GM04503 (cell line): ENCODE results near the gene ZMPSTE24.
"Not testable (repeated sequence)": the region's sequence is repeated elsewhere in the genome, so short reads cannot be mapped to it uniquely, and the experiment has no call there.

Experiments used
- DNase-seq: peaks from one replicate; pipeline ENCODE4 v3.0.0-alpha.2; 2012; ENCODE audit warnings: low read depth

The ZMPSTE24 gene

DNA sequence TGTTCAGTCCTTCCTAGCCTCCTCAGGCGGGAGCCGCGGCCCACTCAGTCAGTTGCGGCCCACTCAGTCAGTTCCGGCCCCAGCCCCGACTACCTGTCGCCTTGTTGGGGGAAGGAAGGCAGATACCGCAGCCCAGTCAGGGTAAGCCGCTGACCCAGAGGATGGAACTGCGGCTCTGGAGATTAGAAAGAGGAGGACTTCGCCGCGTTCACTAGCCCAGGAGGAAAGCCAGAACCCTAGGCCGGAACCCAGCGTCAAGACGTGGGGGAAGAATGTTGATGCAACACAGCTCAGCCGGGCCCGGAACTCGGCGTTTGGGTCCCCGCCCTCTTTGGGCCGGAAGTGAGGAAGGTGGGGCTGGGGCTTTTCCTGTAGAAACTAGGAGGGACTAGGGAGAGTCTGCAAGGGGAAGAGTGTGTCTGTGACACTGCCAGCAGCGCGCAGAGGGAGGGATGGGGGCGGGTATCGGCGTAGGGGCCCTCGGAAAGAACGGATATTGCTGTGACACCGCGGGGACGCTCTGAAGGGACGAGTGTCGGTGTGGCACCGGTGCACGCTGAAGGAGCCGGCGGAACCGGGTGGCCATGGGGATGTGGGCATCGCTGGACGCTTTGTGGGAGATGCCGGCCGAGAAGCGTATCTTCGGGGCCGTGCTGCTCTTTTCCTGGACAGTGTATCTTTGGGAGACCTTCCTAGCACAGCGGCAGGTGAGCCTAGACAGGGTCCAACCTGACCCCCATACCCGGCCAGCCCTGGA is at the start of gene ZMPSTE24:
Gene ZMPSTE24 (plus strand): TSS at position 549 of the 757 bp plus-strand sequence. CDS start 36 bp downstream, at position 585.
- peak; percentile 90 for DNase-seq

DNA sequence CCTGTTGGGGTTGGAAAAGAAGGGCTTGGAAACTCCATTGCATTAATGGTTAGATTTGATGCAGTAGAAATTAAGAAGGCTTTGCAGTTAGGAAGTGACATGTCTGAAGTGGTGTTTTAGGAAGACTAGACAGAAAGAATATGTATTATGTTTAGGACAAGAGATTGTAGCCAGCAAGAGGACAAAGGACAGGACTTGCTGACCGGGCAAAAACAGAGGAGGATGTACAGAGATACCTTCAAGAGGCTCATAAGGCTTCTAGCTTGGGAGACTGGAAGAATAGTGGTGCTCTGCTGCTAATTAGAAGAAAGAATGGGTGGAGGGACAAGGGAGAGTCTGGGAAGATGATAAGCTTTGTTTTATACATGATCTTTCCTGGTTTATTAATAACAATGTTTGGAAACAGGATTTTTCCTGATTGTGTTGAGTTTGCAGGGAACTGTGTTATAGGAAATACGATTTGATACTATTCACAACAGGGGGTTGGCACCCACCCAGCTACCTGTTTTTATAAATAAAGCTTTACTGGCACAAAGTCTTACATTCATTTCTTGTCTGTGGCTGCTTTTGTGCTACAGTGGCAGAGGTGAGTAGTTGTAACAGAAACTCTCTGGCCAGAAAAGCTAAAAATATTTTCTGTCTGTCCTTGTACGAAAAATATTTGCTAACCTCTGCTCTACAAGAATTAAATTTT is 47.4 kb upstream of the ZMPSTE24 start:
- DNase-seq: no peak

DNA sequence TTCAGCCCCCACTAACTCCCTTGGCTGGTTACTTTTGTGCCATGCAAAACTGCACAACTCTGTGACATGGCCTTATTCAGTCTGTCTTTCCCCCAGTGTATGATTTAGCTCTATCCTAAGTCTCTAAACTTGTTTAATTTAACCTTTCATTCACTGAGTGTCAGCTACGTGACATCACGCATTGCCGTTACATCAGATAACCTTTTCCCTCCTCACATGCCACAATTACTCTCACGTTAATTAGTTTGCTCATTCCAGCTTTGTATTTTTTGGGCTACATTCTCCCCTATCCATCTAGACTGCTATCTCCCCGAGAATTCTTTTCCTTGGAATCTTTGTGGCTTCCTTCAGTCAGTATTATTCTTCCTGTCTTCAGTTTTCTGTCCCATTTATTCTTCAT is 39.7 kb upstream of the ZMPSTE24 start:
- DNase-seq: no peak

DNA sequence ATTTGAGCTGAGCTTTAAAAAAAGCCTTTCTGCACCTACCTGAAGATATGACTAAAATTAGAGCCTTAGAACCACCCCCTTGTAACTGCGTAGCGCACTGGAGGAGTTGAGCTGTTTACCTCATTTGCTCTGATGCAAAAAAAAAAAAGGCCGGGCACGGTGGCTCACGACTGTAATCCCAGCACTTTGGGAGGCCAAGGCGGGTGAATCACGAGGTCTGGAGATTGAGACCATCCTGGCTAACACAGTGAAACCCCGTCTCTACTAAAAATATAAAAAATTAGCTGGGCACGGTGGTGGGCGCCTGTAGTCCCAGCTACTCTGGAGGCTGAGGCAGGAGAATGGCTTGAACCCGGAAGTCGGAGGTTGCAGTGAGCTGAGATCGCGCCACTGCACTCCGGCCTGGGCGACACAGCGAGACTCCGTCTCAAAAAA is 36.5 kb upstream of the ZMPSTE24 start:
- DNase-seq: not testable (repeated sequence)

DNA sequence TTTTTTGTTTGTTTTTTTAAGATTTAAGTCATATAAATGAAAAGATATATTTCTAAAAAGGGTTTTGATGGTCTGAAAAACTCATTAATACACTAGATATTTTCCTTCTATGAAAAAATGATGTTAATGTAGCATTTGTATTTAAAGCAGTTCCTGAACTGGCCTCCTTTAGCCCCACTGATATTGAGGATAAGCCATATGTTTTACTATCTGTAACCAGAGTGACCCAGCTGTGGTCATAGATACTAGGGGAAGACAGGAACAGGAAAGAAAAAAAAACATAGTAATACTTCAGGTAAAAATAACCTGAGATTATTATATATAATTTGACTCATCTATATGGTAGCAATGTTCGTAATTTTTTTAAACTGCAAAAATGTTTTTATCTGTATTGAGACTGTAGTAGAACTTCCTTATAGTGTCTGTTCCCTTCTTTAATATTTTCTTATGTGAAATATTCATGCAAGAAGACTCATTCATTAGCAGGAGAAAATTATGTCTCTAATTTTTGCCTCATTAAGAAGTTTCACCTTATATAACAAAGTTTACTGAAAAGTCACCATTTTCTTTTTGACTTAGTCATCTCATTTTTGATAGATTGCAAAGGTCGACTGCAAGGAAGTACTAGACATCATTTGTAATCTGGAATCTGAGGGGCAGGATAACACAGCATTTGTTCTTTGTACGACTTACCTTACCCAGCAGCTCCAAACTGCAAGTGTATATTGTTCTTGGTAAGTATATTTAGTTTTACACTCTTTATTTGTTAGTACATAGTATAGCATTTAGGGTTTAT is 35.9 kb upstream of the ZMPSTE24 start:
- DNase-seq: no peak

DNA sequence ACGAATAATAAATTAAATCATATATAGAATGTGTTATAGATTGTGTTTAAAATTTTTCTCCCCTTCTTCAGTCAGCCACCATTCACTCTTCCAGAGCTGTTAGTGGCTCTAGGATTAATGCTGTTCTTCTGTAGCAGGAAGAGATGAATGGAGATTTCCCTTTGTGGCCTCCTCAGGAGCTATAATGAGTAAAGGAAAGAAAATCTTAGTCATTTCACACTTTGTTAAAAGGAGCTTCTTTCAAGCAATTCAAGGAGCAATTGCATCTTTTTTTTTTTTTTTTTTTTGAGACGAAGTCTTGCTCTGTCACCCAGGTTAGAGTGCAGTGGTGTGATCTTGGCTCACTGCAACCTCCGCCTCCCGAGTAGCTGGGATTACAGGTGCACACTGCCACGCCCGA is 34.0 kb upstream of the ZMPSTE24 start:
- DNase-seq: no peak

DNA sequence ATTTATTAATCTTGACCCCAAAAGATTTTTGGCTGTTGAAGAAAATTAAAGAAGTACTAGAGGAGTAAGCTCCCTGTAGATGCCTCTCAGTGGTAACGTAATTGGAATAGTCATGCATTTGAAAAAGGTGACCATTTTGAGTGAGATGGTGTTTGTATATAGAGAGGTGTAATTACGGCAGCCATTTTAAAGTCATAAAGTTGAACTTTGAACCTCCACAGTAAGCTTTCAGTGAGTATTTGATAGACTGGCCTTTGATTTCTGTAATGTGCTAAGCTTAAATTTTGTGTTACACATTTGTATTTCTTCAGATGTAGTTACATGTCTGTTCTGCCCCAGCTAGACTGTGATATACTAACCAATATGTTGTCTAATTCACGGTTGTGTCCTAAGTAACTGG is 31.8 kb upstream of the ZMPSTE24 start:
- DNase-seq: no peak

- DNase-seq: no peak
These were observed 25.6 kb upstream of the ZMPSTE24 start for GRCh38 chr1:40232444-40232843.

DNA sequence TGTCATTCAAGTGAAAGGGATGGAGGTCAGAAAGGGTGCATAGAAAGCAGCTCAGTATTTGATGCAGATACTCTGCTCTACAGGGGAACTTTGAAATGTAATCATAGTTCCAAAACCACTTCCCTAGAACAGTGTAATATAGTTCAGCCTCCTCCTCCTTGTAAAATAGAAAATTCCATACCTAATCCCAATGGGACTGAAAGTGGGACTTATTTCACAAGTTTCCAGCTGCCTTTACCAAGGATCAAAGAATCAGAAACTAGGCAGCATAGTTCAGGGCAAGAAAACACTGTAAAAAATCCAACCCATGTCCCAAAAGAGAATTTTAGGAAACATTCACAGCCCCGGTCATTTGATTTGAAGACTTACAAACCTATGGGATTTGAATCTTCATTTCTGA is 18.4 kb upstream of the ZMPSTE24 start:
- no peak for DNase-seq

DNA sequence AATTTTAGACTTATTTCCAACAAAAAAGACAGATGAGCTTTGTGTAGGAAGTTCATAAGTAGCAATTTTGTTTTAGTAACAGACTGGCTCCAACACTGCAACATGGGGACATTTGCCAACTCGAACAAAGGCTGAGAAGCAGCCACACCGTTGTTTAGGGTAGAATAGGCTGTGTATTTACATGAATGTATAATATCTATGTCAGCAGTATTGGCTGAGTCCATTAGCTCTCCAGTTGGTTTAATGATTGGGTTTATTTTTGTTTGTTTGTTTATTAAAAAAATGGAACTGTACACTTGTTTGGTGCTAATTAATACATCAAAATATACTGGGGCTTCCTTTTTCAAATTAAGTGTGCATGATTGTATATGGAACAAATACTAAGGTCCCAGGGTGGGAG is 17.6 kb upstream of the ZMPSTE24 start:
- DNase-seq: no peak

DNA sequence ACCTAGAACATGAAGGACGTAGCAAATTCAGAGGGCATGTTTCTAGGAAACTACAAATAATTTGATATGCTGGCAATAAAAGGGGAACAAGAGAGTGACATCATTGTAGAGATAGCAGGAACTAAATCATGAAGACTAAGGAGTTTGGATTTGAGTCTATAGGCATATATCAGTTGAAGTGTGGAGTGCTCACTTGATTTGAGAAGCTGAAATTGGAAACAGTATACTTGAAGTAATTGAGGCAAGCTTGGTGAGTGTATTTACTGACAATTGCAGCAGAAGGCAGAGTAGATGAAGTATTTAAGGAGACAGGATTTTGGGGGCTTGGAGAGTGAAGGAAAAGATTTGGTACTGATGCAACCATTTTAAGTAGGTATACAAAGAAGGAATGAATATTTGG is 16.7 kb upstream of the ZMPSTE24 start:
- DNase-seq: no peak

DNA sequence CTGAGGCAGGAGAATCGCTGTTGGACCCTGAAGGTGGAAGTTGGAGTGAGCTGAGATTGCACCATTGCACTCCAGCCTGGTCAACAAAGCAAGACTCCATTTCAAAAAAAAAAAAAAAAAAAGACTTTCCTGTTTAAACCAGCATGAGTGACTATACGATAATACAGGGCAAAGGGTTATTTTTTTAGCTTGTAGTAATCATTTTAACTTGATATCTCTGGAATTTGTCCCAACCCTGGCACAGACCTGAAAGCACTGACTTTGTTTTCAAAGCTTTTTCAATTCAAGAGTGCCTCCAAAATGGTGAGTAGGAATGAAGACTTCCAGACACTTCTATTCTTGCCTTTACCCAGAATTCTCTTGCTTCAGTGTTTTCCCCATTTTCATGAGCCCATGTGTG is 14.7 kb upstream of the ZMPSTE24 start:
- DNase-seq: no peak

- no peak for DNase-seq
These were observed 13.8 kb upstream of the ZMPSTE24 start for GRCh38 chr1:40244138-40244744.

- DNase-seq: no peak
These were observed 12.3 kb upstream of the ZMPSTE24 start for GRCh38 chr1:40245686-40246085.

- DNase-seq: no peak
These were observed 10.4 kb upstream of the ZMPSTE24 start, which contains the start of gene TMCO2 for GRCh38 chr1:40247655-40248054. TMCO2 (plus strand) TSS chr1:40247937; CDS start chr1:40247994, 57 bp downstream.

DNA sequence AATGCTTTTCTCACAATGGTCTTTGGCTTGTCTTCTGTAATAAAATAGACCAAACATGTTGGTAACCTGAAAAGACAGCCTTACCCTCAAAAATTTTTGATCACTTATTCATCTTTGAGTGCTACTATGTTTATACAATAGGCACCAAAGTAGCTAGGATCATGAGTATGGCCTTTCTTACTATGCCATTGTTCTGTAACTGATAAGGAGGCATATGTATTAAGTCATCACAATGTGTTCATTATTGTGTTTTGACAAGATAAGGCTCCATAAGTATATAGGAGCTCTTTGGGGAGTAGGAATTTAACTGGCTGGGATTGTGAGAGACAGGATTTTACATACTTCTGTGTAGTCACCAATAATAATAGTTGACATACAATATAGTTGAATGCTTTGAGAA is 9.6 kb upstream of the ZMPSTE24 start:
- DNase-seq: no peak

DNA sequence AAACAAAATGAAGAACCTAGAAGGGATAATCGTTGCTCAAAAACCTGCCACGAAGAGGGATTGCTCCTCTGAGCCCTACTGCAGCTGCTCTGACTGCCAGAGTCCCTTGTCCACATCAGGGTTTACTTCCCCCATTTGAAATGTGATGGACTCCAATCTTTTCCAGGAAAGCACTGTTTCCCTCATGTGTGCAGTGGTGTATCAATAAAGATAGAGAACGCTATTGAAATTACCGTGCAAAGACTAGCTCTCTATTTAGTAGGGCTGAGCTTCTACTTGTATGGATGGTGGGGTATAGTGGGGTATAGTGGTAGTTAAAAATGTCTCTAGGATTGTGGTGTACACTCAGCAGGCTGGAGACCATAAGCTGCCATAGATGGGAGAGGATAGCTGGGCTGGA is 6.6 kb upstream of the ZMPSTE24 start:
- DNase-seq: no peak

DNA sequence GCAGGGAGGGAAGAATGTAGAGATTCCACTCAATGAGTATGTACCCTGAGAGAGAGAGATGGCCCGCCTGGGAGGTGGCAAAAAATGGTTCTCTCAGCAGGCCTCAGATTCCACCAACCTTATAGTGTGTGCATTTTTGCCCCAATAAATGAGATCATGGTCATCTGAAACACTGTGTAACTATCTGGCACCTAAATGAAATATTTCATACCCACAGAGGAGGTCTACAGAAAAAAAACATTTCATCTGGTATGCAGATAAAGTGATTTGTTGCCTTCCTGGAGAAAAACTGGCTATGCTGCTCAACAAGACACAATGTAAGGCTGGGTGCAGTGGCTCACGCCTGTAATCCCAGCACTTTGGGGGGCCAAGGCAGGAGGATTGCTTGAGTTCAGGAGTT is 5.4 kb upstream of the ZMPSTE24 start:
- no peak for DNase-seq

GRCh38 chr1:40255231-40255630 is 2.8 kb upstream of the ZMPSTE24 start:
- DNase-seq: no peak

DNA sequence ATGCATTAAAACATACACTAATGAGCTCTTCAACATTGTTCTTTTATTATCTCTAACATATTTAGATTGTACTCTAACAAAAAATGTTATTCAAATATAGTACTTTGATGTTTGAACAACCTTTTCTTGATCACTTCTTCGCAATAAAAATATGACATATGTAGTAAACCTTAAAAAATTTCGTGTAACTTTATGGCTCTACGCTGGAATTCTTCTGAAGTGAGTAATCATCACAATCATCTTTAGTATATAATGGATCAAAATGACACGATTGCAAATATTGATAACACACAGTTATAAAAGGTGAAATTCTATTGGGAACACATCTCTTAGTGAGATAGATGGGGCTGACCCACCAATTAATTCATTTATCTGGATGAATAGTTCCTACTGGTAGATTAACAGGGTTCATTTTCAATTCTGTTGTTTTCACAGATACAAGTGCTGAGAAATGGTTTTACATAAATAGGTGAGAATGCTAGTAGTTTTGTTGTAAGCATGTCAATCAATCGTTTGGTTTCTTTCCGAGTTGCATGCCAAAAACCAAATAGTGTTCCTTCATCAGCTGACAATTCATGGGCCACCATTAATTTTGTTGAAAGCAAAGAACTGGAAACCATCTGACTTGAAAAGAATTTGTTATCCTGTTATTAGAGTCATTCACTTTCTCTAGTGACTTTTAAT is 1.5 kb upstream of the ZMPSTE24 start:
- no peak for DNase-seq

DNA sequence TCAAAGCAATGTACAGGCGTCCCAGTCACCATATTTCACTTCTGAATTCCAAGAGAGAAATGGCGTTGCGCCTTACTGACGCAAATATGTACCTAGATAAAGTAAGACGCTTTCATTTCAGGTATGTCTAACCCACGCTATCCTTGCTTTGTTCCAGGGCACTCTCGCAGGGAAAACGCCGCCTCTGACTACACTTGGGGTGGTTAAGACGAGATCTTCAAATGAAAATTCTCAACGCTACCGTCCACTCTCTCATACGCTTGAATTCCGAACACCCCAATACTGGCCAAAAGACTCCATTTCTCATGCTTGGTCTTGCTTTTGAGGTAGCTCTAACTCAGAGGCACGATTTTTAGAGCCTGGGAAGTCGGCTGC is 736 bp upstream of the ZMPSTE24 start:
- no peak for DNase-seq

DNA sequence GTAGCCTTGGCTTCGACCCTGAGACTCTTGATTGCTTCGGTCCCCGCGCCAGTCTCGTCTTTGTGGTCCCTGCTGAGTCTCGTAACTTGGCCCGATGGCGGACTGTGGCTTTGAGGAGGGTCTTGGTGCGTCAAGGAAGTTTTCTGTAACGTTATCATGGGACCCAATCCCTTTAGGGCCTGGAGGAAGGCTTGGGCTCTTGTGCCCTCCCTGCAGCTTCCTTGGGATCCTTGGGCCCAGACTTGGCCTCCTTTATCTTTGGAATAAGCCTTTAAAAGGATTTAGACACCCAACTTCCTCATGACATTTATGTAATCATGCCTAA is 371 bp downstream of the ZMPSTE24 start:
- no peak for DNase-seq
